ENCODE data around the gene ZSWIM5.

DNA sequence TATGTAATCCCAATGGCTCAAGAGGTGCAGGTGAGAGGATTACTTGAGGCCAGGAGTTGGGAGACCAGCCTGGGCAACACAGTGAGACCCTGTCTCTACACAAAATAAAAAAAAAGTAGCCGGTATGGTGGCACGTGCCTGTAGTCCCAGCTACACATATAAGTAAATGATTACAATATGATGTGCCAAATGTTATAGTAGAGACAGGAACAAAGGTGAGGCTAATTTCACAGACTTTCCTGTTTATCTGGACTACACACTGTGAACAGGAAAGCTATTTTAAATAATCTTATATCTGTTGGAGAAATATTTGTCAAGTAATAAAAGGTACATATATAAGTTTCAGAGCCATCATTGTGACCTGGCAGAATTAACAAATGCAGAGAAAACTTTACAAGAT, 116.7 kb downstream of the ZSWIM5 start:
- TF ChIP-seq, protein P1, sequence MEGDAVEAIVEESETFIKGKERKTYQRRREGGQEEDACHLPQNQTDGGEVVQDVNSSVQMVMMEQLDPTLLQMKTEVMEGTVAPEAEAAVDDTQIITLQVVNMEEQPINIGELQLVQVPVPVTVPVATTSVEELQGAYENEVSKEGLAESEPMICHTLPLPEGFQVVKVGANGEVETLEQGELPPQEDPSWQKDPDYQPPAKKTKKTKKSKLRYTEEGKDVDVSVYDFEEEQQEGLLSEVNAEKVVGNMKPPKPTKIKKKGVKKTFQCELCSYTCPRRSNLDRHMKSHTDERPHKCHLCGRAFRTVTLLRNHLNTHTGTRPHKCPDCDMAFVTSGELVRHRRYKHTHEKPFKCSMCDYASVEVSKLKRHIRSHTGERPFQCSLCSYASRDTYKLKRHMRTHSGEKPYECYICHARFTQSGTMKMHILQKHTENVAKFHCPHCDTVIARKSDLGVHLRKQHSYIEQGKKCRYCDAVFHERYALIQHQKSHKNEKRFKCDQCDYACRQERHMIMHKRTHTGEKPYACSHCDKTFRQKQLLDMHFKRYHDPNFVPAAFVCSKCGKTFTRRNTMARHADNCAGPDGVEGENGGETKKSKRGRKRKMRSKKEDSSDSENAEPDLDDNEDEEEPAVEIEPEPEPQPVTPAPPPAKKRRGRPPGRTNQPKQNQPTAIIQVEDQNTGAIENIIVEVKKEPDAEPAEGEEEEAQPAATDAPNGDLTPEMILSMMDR (IDR thresholded peaks at IDR 0.05) = no peak
- TF ChIP-seq POLR2AphosphoS5 (IDR thresholded peaks at IDR 0.05; ENCODE audit: insufficient read depth in 1 of 2, low read depth in 1 of 2) = no peak
